Upper lobe of right lung (tissue), 1 donor: ENCODE results near the gene PRR14L. TPM values are rescaled to one million over a fixed set of nuclear protein-coding genes. Genes with fewer than 3 reads are reported as not detected.

Source experiments
- ATAC-seq: fragments of 200-7000 bp; cut with Tn5 transposase; one replicate; pipeline ENCODE4 v1.9.1; 2020; ENCODE audit warnings: mild to moderate bottlenecking, moderate library complexity
- DNase-seq: peaks from one replicate; pipeline ENCODE4 v3.0.0-alpha.2; 2020
- H3K27ac ChIP-seq: fragments of 200-600 bp; one replicate; pipeline ENCODE4 v1.8.0; 2022
- H3K27me3 ChIP-seq: fragments of 200-600 bp; one replicate; pipeline ENCODE4 v1.8.0; 2022; ENCODE audit warnings: mild to moderate bottlenecking
- H3K36me3 ChIP-seq: fragments of 200-600 bp; one replicate; pipeline ENCODE4 v1.8.0; 2022
- H3K4me1 ChIP-seq: fragments of 200-600 bp; one replicate; pipeline ENCODE4 v1.8.0; 2022
- H3K4me3 ChIP-seq: fragments of 200-600 bp; one replicate; pipeline ENCODE4 v1.8.0; 2022; ENCODE audit warnings: mild to moderate bottlenecking
- H3K9me3 ChIP-seq: fragments of 200-600 bp; one replicate; pipeline ENCODE4 v1.8.0; 2022
- CTCF ChIP-seq: fragments of 200-600 bp; IDR thresholded peaks from one replicate; pipeline ENCODE4 v1.8.0; 2022; ENCODE audit warnings: antibody characterized with exemption
- intact Hi-C: fragments of 100-400 bp; cut with DNase I; formaldehyde crosslinking; loops from one replicate; pipeline ENCODE4 v1.11.0; 2022
- total RNA-seq: library from RNA; stranded (reverse); fragmentation: NEBNext Ultra II Directional; extraction: Animal tissue kit (Norgen Biotek cat#: 25700); gene quantifications from one replicate; pipeline ENCODE4 v1.2.1, GENCODE V29; 2021
- donor health status: DM: no; HTN: yes; CAD: no; lungs with severe emphysema.

The PRR14L gene
- total RNA-seq, 1 donor from 2014 or later = 53.3 TPM

- Histone ChIP-seq H3K4me1 (peaks cover 36% of the 10 kb centered on the region), H3K4me3 (peak overlapping the region; percentile 80), H3K27ac (peak overlapping the region; percentile 94), H3K36me3 (no peaks in the 10 kb centered on the region), H3K9me3 (no peaks in the 10 kb centered on the region), H3K27me3 (no peaks in the 10 kb centered on the region)
- no peak for TF ChIP-seq CTCF
- DNase-seq (peak; percentile 72), ATAC-seq (peak; percentile 1)
- intact Hi-C loops = no loop called here
These were observed 3.2 kb upstream of the PRR14L start for GRCh38 chr22:31753005-31753633.

- ATAC-seq (no peak), DNase-seq (no peak)
- H3K36me3 ChIP-seq = no peaks in the 10 kb centered on the region
- no peaks in the 10 kb centered on the region for H3K9me3 ChIP-seq
- H3K27ac ChIP-seq = peak overlapping the region; percentile 94
- intact Hi-C loops = no loop called here
- no peak for TF ChIP-seq CTCF
- peaks cover 39% of the 10 kb centered on the region for H3K4me1 ChIP-seq
- peak overlapping the region; percentile 80 for H3K4me3 ChIP-seq
- no peaks in the 10 kb centered on the region for H3K27me3 ChIP-seq
These were observed 2.3 kb upstream of the PRR14L start for GRCh38 chr22:31752096-31752847.

GRCh38 chr22:31750365-31751284, 693 bp upstream of the PRR14L start:
- no peaks in the 10 kb centered on the region for H3K9me3 ChIP-seq
- ATAC-seq = no peak
- peak overlapping the region; percentile 100 for H3K4me3 ChIP-seq
- intact Hi-C loops = no loop called here
- H3K27ac ChIP-seq = peak overlapping the region; percentile 95
- no peak for DNase-seq
- H3K4me1 ChIP-seq = peaks cover 39% of the 10 kb centered on the region
- TF ChIP-seq CTCF = no peak
- H3K36me3 ChIP-seq = no peaks in the 10 kb centered on the region
- H3K27me3 ChIP-seq = no peaks in the 10 kb centered on the region

GRCh38 chr22:31748490-31748889, 1.4 kb downstream of the PRR14L start:
- no peaks in the 10 kb centered on the region for H3K27me3 ChIP-seq
- no peaks in the 10 kb centered on the region for H3K9me3 ChIP-seq
- H3K36me3 ChIP-seq = no peaks in the 10 kb centered on the region
- TF ChIP-seq CTCF = no peak
- intact Hi-C loops = no loop called here
- H3K4me1 ChIP-seq = peaks cover 30% of the 10 kb centered on the region
- ATAC-seq = no peak
- peak overlapping the region; percentile 100 for H3K4me3 ChIP-seq
- no peak overlapping the region for H3K27ac ChIP-seq
- no peak for DNase-seq

- ATAC-seq (no peak), DNase-seq (no peak)
- no peak for TF ChIP-seq CTCF
- Histone ChIP-seq H3K27me3 (no peaks in the 10 kb centered on the region), H3K9me3 (no peaks in the 10 kb centered on the region), H3K27ac (no peak overlapping the region), H3K4me1 (peaks cover 22% of the 10 kb centered on the region), H3K4me3 (no peak overlapping the region), H3K36me3 (no peaks in the 10 kb centered on the region)
- intact Hi-C loops = no loop called here
These were observed 2.5 kb downstream of the PRR14L start for GRCh38 chr22:31747441-31747840.
